Non-pigmented ciliary epithelial cell (primary cell): Measurements from ENCODE around the gene ELAVL4.
A peak's percentile ranks its signal among the peaks of the same experiment; 100 is the strongest.
"Not testable (repeated sequence)": the region's sequence is repeated elsewhere in the genome, so short reads cannot be mapped to it uniquely, and the experiment has no call there.

Source experiments
- DNase-seq: peaks from one replicate; pipeline ENCODE4 v3.0.0-alpha.2; 2010; ENCODE audit warnings: low read depth

The ELAVL4 gene

DNA sequence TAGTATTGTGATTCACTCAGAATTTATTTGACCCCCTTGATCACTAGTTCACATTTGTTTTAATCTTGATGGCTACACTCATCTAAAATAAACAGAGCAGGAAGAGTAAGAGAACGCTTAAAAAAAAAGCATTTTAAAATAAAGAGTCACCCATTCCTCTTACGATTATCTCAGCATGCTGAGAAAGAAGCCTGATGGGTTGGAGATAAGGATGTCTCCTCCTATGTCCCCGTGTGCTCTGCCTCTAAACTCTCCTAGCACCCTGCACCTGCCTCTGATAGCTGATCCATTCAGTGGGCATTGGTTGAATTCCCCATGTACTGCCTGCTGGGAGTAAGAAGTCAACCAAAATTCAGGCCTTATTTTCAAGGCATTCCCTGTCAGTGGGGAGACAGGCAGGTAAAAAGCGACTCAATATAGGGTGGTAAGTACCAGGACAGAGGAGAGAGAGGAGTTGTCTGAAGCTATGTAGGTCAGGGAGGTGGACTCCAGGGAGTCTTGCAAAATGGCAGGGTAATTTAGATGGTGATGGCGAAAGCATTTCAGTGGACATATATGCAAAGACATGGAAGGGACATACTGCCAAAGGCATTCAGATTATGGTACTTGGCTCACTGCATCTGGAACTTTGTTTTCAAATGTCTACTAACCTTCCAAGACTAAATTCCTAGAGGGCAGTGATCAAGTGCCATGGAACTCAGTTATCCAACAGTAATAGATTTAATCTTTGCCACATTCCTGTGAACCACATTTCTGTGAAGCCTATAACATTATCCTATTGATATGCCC, 18.4 kb downstream of the ELAVL4 start:
- DNase-seq: peak; percentile 24

DNA sequence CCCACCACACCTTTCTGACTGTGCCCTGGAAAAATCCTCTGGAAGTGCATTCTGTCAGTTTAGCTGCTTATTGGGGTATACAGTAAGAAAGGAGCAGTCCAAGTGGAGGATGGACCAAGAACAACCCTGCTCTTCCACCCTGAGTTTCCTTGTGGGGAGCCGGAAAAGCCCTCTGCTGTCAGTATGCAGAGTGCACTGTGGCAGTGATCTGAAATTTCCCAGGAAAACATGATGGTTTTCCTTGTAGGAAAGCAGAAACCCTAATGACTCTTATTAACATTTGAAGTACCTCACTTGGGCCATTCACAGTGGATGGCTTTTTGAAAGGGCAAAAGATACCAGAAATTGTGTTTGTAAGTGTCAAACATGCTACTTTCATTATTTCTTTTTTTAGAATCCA, 20.5 kb downstream of the ELAVL4 start:
- no peak for DNase-seq

DNA sequence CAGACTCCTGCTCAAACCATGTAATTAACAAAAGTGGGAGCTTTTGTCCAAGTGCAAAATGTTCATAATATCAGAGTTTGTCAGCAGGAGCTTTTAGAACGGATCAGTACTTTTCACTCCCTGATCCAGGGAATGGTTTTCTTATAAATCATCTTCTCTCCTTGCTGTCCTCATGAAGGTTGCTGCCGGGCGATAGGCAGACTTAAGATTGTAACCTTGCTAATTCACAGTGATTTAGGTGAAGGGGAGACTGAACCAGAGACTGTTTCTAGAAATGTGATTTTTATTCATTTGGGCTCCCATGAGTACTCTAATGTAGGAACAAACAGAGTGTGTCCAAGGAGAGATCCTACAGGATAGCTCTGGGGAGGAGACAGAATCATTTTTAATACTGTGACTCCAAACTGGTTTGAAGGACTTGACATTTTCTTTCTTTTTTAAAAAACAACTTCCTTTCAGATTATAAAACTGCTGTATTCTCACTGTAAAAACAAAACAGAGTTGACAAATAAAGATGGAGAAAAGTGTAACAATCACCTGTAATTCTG, 23.7 kb downstream of the ELAVL4 start:
- no peak for DNase-seq

DNA sequence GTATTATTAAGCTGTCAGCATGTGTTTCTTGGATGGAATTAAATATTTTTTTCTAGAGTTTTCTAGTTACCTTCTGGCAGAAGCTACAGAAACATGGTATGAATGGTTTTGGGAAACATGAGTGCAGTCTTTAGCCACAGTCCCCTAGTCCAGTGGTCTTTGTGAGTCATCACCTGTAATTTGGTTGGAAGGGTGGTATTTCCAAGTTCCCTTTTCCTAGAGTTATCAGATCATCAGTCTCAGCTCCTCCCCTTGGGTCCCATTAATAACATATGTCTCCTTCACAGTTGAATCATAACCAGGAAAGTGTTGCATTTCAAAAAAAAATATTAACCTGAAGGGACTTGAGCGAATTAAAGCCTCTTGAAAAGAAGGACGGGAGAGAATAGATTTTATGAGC, 27.0 kb downstream of the ELAVL4 start:
- DNase-seq: no peak

DNA sequence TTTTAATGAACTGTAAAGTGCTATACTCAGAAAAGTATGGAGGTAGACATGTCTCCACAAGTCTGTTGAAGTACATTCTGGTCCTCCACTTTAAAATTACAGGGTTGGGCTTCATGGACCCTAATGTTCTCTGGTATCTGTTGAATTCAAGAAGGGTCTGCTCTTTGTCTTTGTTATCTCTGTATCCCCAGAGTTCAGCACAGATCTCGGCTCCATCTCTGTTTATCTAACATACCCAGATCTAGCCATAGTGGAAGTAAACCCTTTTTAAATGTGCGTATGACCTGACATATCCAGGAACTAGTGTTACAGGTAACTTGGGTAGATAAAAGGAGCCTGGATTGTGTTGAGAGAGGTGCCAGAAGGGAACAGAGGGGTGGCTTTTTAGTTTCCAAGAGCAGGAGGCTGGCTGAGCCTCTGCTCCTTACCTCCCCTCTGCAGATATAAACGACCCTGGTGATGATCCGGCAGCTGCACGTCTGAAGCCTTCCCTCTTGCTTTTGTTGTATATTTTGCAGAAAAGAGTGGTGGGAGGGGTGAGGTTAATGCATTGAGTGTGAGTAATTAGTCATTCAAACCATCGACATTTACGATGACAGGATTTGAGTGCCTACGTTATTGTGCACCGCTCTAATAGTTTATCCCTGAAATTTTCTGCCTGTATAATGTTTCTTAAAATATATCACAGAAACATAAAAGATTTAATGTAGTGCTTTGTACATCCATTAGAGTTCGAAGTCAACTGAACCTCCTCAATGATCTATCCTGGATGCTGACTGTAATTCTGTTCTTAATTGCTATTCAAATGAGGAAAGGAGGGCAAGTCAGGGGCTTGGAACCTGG, 30.8 kb downstream of the ELAVL4 start:
- no peak for DNase-seq

DNA sequence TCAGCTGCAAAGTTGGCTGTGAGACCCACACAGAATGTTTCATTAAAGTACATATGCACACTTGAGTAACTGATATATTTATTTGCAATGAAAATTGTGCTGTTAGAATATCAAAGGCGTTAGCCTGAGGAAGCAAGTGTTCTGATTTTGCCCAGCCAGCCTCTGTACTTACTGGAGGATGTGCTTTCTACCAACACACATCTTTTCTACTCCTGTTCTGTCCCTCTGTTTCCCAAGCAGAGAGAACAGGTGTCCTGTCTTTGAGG, 31.4 kb downstream of the ELAVL4 start:
- no peak for DNase-seq

DNA sequence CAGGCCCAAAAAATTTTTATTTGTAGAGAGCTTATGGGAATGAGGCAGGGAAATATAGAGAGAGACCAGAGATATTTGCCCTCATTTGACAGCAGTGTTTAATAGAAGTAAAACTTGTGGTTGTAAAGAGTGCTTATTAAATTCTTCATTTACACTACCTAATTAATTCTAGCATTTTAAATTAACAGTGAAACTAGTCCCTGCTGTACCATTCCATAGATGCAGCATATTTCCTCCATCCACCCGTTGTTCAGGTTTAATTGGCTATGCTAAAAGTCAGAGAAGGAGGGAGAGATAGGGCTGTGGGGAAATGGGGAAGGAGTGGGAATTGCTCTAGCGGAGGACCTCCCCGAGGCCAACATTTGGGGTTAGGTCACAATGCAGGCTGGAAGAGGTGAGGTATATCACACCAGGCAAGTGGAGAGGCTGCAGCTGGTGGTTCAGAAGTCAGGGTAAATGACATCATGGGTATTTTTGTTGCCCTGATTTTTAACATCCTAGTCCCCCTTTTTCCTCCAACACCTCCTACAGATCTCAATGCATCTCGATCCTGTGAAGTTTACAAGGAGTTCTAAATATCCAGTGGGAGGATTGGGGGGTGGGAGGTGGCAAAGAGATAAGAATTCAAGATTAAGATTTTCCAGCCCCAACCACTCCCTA, 38.6 kb downstream of the ELAVL4 start:
- no peak for DNase-seq

DNA sequence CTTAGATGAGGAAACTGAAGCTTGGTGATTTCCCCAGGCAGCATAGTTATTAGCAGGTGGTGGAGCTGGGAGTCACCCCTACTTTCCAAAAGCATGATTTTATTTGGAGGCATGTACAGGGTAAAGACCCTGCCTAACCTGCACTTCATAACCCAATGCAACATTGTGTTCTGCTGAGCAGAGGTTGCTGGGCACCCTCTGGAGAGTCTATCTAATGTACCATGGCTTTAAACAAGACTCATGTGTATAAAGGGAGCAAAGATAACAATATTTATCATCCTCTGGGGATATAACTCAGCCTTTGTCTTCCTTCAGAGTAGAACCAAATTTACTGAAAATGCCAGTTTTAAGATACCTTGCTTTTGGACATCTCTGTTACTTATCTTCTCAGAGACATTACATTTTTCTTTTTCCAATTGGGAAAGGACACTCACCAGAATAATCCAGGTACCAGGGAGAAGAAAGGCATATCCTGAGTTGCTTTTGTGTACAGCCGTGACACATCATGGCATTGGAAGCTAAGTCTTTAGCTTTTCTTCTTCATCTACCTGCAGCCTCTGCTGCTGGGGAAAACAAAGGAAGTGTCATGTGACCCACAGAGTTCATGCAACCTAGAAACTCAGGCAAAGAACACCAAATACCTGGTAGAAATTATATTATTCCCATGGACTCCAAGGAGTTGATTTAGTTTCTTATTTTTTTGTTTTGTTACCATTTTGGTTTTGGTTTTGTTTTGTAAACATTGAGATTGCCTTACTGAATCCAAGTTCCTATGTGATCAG, 39.6 kb downstream of the ELAVL4 start:
- DNase-seq: no peak

DNA sequence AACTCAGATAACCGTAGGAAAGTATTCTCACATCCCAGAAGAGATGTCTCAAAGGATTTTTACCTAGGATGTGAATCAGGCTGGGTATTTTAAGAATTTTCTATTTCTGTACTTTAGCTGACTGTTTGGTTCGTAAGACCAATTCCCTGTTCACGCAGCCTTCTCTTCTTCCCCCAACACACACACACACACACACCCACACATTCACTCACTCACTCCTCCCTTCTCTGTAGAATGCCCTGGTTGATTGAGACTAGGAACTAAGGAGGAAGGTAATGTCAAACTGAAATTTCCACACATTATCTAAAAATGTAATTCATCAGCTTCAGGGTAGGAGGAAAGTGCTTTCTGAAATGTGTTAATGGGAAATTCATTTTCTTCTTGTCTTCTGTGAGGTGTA, 43.5 kb downstream of the ELAVL4 start:
- no peak for DNase-seq

DNA sequence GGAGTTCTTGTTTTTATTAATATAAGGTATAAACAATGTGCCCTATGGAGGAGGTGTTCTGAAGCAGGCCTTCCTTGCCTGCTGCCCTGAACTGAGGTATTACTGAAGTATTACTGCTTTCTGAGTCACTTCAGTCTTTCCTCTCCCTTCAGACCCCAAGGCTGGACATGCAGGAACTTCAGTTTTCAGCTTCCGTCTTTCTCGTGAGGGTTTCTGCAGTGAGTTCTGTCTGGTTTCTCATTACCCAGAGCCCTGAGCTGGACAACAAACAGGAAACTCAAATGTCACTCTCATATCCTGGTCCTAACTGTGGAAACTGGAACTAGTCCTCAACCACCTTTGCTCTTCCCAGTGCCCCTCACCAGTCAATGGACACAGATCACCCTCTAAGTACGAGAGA, 46.8 kb downstream of the ELAVL4 start:
- no peak for DNase-seq

DNA sequence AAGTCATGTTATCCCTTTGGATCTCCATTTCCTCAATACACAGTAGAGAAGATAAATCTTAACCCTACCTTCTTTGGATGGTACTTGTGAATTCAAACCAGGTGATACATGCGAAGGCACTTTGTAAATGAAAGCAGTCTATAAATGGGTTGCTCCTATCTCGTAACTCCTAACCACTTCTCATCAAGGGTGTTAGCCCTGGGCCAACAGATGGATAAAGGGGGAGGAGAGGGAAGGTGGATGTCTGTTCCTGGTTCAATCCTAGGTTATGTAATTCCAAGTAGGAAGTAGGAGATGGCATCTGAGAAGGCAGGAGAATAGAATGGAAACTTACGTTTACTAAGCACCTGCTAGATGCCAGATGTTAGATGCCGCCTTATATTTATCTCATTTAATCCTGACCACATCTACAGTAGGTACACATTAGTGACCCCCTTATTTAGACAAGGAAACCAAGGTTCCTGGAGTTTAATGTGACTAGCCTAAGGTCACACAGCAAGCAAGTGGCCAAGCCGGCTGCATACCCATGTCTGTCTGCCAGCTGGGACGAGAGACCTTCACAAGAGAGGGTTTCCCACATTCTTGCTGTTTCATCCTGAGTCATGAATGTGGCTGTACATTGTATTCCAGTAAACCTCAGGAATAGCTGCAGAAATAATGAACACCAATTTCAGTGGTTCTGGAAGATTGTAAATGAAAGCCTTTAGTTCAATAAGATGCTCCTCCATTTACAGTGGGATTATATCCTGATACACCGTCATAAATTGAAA, 47.7 kb downstream of the ELAVL4 start:
- DNase-seq: peak; percentile 9

DNA sequence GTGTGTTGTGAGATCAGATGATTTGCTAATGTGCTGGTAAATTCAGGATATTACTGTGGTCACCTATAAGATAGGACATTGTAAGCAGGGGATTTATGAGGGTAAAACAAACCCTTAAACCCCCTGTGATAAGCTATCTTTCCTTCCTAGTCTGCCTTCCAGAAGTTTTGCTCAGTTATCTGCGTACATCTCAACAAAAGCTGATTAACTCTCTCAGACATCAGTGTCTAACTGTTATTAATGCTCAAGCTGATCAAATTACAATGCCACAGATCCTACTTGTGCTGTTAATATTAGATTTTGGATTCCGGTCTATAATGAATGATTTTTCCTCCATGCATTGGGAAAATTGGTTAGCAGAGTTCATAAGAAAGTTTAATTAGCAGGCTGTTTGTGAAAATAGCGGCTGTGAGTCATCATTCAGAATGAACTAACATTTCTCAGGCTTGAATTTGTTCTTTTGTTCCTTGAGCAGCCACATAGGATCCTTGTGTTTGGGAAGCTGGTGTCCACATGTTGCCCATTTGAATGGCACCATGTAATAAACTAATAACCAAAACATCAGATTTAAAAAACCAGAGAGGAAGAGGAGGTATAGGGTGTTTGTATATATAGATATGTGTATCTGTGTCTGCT, 48.7 kb downstream of the ELAVL4 start:
- DNase-seq: no peak

DNA sequence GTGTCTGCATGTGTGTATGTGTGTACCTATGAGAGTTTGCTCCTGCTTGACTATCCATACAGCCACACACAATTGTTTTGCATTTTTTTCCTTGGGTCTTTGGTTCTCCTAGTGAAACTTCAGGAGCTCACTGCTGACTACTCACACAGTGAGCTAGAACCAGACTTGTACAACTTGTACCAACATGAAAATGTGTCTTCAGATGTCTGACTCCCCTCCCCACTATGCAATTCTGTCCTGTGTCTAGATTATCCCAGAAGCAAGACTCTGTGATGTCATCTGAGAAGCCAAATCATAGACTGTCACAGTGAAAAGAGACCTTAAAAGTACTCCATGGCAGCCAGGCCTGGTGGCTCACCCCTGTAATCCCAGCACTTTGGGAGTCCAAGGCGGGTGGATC, 49.7 kb downstream of the ELAVL4 start:
- no peak for DNase-seq

DNA sequence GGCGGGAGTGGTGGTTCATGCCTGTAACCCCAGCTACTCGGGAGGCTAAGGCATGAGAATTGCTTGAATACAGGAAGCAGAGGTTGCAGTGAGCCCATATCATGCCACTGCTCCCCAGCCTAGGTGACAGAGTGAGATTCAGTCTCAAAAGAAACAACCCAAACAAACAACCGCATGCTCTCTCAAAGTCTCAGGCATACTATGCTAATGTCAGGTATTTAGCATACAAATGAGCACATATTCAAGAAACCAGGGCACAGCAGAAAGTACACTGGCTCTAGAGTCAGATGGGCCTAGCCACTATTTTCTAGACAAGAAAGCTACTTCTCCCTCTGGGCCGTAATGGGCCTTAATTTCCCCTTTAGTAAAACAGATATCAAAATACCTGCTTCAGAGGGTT, 55.0 kb downstream of the ELAVL4 start:
- no peak for DNase-seq

DNA sequence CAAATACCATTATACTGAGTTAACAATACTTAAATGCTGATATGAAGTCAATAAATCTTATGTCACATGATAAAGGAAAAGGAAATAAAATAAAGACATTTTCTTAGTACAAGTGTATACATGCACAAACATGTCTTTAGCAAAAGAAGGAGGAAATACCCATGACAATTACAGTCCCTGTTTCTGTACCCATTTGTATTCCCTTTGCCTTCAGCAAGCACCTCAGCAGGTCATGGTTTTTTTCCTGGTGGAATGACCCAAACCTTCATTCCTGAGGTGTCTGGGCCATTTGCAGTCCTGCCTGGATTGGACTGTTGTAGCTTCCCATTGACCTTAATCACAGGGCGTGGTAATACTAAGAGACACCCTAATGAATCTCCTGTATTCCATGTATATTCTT, 57.6 kb downstream of the ELAVL4 start:
- not testable (repeated sequence) for DNase-seq

DNA sequence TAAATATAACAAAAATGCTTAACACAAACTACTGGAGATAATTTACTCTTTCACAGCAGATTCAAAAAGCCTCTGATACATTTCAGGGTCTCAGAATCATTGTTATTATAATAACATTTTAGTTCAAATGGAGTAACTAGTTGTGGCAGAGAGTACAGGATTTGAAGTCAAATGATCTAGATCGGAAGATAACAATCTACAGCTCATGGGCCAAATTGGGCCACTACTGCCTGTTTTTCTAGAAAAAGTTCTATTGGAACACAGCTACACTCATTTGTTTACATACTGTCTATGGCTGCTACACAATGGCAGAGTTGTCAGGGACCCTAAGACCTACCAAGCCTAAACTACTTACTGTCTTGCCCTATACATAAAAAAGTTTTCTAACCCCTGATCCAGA, 63.6 kb downstream of the ELAVL4 start:
- no peak for DNase-seq

DNA sequence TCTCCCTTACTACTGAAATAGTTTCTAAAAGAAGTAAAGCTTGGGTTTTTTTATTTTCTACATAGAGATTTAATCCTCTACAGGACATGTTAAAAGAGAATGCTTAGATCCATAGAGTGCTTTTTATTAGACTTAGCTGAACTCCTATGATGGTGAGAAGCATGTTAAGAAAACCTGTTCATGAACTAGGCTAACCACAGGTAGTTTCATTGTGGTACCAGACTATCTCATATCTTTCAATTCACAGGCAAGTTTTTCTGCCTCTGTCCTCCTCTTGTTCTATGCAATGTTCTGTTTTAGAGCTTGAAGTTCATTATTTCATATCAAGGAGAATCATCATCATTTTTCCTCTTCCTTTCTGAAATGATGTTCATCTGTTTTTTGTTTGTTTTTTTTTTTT, 65.4 kb downstream of the ELAVL4 start:
- no peak for DNase-seq

DNA sequence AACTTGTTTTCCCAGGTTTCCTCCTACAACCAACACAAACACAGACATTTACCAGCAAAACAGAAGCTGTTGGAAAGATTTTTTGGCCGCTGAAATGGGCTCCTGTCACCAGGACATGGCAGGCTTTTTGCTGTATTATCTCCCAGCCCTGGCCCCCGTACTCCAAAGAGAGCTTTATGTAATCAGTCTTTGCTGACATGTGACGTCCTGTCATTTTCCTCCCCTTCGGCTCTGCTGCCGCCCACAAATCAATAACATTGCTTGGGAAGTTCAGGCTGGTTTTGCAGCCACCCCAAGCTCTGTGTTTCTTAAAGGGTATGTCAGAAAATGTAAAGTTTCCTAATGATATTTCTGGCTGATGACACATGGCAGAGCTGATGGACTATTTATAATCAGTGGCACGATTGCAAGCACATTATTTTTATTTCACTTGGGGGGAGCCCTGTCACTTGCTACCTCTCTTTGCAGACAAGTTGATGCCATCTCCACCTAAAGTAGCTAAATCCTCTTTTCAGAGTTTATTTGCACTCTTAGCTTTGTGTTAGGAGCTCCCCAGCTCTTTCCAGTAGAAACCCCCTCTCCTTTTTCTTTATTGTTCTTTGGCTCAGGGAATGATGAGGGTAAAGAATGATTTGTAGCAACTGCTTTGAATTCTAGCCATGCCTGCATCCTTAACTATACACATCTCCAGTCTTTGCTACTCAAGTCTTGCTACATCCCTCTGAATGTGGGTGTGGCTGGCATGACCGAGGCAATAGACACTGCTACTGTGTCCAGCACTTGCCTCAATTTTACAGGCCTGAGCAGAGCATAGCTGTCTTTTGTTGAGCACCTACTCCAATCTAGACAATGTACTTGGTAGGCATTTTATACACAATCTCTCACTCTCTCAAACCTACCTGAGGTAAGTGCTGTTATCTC, 67.3 kb downstream of the ELAVL4 start:
- no peak for DNase-seq

DNA sequence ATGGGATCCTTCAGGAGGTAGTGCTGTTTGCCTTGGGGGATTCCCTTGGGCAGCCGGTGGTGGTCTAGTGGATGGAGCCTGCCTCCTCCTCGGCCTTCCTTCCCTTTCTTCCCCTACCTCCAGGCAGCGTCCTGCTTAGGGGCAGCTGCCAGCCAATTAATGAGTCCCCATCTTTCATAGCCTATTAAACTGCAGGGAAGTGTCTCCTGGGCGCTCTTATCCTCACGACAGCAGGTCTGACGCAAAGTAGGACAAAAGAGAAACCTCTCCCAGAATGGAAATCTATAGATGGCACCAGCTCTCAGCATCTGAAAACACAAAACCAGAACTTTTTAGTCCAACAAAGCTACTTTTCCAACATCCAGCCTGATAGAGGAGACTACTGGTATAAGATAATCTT, 69.3 kb downstream of the ELAVL4 start:
- no peak for DNase-seq

DNA sequence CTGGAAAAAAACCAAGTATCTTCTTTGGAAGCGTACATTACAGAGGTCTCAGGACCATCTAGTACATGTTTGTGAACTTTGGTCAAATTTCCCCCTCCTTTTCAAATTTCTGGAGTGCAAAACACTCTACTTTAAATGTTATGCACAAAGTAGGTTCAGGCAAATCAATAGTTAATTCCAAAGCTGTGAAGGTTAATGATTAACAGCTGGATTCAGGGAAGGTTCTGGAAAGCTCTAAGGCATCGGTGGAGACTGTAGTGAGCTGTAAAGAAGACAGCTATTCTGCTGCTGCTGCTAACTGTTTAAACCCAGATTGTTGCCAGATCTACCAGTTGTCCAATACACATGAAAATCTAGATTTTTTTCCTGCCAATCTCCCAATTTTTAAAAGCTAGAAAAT, 70.9 kb downstream of the ELAVL4 start:
- no peak for DNase-seq
